ENCODE measurements around the gene USP27X.

The USP27X gene

DNA sequence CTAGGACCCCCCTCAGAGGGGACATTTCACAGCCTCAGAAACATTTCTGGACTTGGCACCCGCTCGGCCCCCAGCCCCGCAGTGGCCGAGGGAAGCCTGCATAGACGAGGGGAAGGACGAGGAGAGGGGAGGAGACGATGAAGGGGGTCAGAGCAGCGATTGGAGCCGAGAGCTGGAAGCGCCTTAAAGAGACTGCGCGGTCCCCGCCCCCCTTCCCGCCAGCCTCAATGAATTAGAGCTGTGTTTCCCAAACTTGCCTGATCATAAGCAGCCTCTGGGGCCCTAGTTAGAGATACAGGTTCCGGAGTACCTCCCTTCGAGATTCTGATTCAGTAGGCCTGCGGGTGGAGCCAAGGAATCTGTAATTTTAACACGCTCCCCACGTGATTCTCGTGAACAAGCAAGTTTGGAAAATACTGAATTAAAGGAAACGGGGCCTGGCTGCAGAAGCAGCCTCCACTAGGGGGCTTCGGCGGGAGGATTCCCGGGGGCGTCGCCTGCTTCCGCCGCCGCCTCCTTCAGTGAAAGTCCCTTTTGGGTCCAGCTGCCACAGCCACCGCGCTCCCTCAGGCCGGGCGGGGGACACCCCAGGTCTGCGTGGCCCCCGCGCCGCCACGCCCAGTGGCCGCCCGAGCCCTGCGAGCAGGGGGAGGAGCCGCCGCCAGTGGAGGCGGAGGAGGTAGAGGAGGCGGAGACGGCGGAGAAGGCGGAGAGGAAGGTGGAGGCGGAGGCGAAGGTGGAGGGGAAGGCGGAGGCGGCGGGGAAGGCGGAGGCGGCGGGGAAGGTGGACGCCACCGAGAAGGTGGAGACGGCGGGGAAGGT, at the start of gene USP27X:
Gene USP27X, plus strand, starts transcription at position 651 of the 822 bp plus-strand sequence. CDS start 824 bp downstream, outside the sequence.
- peak; percentile 63 for DNase-seq (ENCODE audit: low spot score)

DNA sequence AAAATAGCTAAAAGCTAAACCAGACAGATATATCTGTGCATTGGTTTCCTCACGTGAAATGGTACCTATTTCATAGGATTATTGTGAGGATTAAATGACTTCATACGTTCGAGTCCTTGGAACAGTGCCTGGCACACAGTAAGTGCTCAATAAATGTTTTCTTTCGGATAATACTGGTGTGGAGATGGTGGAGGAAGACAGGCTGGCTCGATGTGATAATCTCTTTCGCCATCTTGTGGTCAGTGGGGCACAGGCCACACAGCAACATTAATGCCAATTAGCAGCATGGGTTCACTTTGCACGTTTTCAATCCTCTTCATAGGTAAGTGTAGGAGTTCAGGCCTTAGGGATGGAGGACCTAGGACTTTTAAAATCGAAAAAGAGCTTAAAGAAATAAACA, 40.9 kb upstream of the USP27X start:
- peak; percentile 29 for DNase-seq (ENCODE audit: low spot score)

DNA sequence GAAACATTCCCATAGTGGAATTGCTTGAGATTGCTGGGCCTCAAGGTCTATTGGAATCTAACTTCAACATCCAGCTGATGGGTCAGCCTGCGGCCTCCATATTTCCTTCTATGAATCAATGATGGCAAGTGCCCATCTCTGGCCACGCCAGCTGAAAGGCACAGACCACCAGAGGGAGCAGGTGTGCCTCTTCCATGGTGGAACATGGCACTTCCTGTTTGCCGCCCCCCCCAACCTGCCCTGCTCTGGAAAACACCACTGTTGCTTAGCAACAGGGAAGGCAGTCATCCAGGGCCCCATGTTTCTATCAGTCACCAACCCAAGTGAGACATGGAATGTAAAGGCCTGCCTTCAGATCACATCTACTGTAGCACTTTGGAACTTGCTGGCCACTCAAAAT, 38.6 kb upstream of the USP27X start:
- DNase-seq (ENCODE audit: low spot score), result peak; percentile 16

DNA sequence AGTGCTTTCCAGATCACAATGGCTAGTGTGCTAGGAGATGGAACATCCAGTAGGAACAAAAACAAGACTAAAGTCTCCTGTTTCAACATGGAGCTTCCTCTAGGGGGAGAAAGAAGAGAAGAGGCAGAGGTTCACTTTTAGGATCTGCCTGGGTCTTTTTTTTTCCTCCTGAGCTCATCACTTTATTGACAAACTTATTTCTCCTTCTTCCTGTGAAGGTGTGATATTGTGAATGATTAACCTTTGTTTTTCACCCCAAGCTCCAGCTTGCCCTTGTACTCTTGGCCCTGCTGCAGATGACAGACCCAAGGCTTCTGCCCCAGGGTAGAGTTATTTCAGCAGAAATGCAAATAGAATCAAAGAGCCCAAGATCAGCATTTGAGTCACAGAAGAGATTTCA, 36.7 kb upstream of the USP27X start:
- DNase-seq (ENCODE audit: low spot score), result no peak

DNA sequence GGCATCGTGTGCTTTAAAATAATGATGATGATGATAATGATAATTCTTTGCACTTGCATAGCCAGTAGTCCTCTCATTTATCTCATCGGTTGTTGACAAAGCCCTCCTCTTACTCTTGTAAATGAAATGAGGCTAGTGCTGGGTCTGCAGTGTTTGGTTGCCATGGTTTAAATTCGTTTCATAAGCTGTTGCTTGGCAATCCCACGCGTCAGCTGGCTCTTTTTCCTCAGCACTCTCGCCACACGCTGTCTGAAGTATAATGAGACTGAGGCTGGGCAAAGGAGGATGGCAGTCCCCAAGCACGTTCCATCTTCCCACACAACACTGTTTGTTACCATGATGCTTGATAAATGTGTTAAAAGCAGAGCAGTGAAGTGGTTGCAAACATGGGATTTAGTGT, 34.7 kb upstream of the USP27X start:
- no peak for DNase-seq (ENCODE audit: low spot score)

DNA sequence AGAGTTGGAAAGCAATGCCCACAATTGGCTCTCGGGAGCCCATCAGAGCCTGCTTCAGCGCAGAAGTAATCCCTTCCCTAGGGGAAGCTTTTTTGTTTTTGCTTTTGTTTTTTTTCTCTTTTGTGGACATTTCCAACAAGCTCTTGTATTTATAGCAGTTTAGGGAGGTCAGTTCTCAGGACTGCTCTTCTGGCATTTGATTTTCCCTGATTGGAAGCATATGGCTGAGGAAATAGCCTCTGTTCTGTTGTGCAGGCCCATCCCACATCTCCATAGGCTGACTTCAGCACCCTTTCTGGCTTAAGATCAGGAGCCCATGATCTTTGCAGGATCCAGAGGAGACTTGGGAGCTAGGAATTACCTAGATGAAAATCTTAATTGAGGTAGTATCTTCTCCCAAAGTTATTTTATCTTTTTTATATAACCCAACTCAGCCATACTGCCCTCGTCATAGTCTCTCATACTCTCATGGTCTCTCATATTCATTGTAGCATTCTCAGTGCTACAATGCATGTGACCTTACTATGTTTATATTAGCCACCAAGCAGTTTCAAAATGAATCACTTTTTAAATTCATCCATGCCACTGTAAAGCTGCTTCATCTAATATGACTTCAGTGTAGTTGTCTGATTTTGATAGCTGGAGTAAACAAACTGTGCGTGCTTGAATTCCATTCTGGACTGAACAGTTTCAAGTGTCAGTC, 33.4 kb upstream of the USP27X start:
- no peak for DNase-seq (ENCODE audit: low spot score)

DNA sequence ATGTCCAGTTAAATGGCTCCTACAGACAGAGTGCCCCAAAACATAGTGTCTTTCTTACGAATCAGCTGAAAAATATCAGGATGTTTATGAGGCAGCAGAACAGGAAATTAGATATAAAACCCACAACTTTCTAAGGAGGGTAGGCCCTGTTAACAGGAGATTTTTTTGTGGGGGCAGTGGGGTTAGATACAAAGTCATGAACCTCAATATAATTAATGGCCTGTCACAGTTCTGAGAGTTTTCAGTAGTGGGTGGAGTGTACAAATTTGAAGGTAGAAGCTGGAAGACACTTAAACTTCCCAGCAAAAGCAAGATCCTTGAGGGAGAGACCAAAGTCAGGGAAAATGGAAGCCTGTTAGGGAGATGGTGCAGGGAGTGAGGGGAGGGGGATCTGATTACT, 32.8 kb upstream of the USP27X start:
- no peak for DNase-seq (ENCODE audit: low spot score)

DNA sequence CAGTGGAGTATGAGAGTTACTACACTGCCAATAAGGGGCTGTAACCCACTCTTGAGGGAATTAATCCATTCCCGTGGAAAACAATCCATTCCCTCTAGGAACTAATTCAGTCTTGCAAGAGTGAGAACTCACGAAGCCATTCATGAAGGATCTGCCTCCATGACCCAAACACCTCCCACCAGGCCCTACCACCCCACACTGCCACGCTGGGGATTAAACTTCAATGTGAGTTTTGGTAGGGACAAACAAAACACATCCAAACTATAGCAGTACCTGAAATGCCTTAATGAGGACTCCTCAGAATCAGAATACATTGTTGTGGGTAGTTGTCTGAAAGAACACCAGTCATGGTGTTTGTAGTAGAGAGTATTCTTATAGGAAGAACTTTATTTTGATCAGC, 31.0 kb upstream of the USP27X start:
- DNase-seq (ENCODE audit: low spot score), result no peak

DNA sequence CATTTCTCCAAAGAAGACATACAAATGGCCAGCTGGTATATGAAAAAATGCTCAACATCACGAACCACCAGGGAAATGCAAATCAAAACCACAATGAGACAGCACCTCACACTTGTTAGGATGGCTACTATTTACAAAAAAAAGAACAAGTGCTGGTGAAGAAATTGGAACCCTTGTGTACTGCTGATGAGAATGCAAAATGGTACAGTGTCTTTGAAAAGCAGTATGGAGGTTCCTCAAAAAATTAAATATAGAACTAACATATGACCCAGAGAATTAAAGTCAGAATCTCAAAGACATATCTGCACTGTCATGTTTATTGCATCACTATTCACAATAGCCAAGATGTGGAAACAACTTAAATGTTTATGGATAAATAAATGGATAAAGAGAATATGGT, 29.3 kb upstream of the USP27X start:
- DNase-seq (ENCODE audit: low spot score), result no peak

DNA sequence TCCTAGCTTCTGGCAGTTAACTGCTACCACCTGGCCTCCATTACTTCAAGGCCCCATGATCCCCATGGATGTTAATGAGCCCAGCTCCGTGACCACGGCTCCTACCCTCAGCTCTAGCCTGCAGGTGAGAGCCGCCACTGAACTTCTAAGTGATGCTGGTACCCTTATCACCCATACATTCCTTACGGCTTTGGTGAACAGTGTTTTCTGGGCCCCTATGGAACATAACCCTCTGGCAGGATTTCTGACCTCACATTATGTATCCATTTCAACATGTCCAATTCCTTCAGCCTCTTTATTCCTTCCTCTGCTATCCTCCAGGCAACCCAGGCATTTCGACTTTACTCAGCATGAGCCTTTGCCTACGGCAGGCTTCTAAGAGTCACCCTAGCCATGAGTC, 25.6 kb upstream of the USP27X start:
- no peak for DNase-seq (ENCODE audit: low spot score)

DNA sequence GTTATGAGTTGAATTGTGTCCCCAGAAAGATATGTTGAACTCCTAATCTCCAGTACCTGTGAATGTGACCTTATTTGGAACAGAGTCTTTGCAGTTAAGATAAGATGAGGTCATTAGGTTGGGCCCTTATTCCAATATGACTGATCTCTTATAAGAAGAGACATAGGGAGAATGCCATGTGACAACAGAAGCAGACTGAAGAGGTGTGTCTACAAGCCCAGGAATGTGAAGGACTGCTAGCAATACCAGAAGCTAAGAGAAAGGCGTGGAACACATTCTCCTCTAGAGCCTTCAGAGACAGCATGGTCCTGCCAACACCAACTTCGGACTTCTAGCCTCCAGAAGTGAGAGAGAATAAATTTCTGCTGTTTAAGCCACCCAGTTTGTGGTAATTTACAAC, 22.5 kb upstream of the USP27X start:
- no peak for DNase-seq (ENCODE audit: low spot score)

DNA sequence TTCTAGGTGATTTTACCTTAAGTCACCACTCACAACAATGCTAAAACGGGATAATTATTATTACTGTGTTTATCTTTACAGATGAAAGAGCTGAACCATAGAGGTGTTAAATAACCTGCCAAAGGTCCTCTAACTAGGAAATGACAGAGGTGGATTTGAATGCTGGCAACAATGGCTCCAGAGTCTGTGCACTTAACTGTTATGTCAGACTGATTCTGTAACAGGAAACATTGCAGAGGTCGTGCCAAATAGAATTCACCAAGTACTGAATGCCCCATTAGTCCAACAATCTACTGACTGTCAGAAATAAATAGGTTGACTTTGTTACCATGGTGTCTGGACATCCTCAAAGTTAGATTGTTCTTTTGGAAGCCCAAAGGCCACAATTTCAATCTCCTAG, 20.9 kb upstream of the USP27X start:
- no peak for DNase-seq (ENCODE audit: low spot score)

DNA sequence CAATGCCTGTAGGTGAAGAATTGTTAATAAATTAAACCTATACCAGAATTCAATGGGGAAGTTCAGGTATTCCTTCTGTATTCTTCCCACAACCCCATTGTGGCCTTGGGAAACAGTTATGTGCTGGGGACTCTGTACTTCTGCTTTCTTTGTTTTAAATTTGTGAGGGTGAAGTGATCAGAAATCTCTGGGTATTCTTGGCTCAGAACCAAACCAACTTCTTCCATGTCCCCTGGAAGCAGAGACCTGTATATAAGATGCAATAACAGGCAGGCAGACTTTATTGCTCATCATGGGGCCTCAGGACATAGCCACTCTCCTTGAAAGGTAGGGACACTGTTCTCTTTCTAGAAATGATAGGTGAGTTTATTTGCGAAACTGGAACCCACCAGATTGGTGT, 19.8 kb upstream of the USP27X start:
- no peak for DNase-seq (ENCODE audit: low spot score)

DNA sequence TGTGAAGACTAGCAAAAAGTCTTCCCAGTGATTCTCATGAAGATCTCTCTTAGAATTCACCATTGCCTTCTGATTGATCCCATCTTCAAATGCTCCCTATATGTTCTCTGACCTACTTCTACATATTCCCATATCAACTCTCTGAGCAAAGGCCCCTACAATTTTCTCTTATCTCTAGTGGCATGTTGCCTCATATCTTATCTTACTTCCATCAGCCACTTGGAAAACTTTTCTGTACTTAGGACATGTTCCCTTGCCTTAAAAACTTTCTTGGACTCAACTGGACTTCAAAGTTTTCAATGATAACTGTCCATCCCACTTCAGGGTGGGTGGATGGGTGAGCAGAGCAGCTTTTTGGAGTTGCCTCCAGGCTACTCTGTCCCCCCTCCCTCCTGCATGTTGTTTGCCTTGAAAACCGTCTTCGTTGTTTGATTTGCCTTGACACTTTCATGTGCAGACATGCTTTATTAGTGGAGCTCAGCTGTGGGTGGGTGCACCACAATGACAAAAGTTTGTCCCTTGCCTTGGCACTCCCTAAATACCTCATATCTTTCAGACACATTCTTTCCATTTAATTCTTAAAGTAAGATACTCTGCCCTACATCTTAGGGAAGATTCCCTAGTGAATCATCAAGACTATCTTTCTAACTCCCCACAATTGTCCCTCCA, 18.3 kb upstream of the USP27X start:
- no peak for DNase-seq (ENCODE audit: low spot score)

DNA sequence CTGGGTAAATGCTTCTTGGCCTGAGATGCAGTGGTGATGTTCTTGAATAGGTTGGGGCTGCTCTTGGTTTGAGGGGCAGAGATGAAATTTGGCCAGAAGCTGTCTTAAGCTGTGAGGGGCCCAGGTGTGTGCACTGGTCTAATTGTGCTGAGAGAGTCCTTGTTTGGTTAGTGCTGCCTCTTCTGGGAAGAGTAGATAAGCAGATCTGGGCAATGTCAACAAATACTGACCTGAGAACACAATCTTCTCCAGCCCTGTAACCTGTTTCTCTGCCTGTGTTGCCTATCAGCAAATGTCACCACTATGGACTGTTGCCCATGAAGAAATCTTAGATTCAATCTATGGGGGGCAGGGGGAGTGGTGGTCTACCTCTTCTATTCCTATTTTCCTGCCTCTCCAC, 17.2 kb upstream of the USP27X start:
- DNase-seq (ENCODE audit: low spot score), result no peak

DNA sequence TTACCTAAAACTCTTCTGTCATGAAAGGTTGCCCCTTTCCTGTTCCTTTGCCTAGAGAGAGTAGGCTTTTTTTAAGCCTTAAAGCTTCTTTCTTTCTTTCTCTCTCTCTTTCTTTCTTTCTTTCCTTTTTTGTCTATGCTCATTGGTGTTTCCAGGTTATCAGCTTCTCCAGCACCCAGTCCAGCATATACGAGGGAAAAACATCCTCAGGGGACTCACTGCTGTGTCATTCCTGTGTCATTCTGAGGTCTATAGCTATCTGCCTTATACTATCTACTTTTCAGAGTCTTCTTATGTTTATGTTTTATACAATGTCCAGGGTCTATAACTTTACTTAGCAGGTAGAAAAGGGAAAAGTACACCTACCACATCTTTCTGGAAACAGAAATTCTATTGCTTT, 10.5 kb upstream of the USP27X start:
- DNase-seq (ENCODE audit: low spot score), result no peak

DNA sequence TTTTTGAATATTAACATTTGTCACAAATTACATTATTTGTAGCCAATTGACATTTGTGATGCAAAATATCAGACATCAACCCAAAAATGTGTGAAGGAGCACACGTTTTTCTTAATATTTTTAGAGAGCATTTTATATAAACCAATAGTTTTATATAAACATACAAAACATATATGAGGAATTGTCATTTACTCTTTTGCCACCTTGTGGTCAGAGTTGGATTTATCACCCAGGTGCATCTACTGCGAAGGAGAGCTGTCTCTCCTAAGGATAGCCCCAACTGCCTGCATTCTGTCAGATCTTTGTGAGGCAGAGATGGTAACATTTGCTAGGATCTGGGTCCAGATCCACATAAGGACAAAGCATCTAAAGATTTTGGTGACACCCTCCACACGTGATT, 2.5 kb upstream of the USP27X start:
- DNase-seq (ENCODE audit: low spot score), result peak; percentile 17

DNA sequence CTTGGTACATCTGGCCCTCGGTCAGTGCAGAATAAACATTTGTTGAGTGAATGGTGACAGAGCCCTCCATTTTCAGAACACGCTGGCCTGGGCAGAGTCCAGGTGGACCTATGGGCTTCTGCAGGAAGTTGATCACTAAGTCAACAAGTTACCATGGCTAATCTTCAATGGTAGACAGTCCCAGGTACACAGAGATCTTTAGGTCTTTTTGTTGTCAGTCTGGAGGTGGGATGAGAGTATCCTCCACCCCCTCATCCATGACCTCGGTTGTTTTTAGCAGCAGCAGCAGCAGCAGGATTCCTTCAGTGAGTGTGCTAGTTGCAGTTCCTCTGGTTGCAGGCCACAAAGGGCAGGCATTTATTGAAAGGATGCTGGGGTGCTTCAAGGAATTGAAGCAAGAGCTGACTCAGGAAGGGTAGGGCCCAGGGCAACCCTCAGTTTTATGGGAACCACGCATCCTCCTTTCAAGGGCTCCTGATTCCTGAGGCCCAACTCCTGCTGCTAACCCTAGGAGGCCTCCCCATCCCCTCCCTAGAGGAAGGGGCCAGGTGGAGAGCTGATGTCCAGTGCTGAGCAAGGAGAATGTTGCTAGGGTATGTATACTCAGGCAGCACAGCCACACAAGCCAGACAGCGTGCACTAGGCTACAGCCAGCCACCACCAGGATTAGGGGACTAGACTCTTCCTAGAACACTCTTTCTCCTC, 1.7 kb upstream of the USP27X start:
- no peak for DNase-seq (ENCODE audit: low spot score)

DNA sequence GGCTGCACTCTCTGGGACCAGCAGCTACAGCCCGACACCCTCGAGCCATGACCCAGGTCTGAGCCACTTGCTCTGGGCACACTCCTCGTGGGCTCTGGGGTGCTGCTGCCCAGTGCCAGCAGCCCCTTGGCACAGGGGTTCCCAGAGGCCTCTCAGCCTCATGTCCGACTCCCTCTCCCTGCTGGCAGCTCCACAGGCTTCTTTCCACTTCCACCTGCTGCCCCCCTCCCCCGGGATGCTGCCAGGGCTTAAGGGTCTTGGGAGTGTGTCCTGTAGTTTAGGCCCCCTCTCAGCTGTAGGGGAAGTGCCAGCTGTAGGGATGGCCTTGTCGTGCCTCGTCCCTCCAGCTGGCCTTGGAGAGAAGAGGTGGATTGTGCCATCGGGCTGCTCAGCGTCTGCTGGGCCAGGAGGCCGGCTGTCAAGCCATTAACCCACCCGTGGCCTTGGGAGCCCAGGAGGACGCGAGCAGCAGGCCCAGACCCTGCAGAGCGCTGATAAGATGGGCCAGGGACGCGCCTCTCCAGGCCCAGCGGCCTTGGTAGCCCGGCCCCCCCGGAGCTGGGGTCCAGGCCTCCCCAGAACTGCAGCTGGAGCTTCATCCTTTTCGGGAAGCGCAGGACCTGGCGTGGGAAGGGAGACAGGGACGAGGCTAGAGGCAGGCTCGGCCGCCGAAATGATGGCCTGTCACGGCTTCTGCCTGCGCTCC, 1.0 kb upstream of the USP27X start:
- no peak for DNase-seq (ENCODE audit: low spot score)

DNA sequence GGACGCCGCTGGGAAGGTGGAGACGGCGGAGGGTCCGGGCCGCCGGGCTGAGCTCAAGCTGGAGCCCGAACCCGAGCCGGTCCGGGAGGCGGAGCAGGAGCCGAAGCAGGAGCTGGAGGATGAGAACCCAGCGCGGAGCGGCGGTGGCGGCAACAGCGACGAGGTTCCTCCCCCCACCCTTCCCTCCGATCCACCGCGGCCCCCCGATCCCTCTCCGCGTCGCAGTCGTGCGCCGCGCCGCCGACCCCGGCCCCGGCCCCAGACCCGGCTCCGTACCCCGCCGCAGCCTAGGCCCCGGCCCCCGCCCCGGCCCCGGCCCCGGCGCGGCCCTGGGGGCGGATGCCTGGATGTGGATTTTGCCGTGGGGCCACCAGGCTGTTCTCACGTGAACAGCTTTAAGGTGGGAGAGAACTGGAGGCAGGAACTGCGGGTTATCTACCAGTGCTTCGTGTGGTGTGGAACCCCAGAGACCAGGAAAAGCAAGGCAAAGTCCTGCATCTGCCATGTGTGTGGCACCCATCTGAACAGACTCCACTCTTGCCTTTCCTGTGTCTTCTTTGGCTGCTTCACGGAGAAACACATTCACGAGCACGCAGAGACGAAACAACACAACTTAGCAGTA, 483 bp downstream of the USP27X start:
- DNase-seq (ENCODE audit: low spot score), result no peak

DNA sequence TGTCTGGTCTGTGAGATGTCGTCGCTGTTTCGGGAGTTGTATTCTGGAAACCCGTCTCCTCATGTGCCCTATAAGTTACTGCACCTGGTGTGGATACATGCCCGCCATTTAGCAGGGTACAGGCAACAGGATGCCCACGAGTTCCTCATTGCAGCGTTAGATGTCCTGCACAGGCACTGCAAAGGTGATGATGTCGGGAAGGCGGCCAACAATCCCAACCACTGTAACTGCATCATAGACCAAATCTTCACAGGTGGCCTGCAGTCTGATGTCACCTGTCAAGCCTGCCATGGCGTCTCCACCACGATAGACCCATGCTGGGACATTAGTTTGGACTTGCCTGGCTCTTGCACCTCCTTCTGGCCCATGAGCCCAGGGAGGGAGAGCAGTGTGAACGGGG, 1.4 kb downstream of the USP27X start:
- DNase-seq (ENCODE audit: low spot score), result no peak
